Activated CD4-positive, alpha-beta memory T cell treated with anti-CD3 and anti-CD28 coated beads, Interleukin-2, amount 10 ng/mL, durations not matched to agents 7 days and 5 days (primary cell): ENCODE measurements around the gene CYSRT1. TPM values are rescaled to one million over a fixed set of nuclear protein-coding genes. Genes with fewer than 3 reads are reported as not detected.

Experiments used
- CTCF ChIA-PET: fragments of 350-600 bp; sonication (Branson Sonifier 250); formaldehyde crosslinking; loops from one replicate; lab custom pipeline; 2021; ENCODE audit warnings: antibody characterized with exemption, inconsistent platforms; lab: Charles Lee
- POLR2A ChIA-PET: fragments of 350-600 bp; sonication (Branson Sonifier 250); formaldehyde crosslinking; loops from one replicate; lab custom pipeline; 2021; ENCODE audit warnings: antibody characterized with exemption; lab: Charles Lee
- DNase-seq: peaks from one replicate; pipeline ENCODE4 v3.0.0-alpha.2; 2020
- H3K27ac Mint-ChIP-seq: one replicate; pipeline ENCODE4 v1.8.0; 2021; ENCODE audit warnings: mild to moderate bottlenecking, mixed read lengths
- H3K27me3 Mint-ChIP-seq: one replicate; pipeline ENCODE4 v1.8.0; 2021; ENCODE audit warnings: mixed read lengths
- H3K36me3 Mint-ChIP-seq: one replicate; pipeline ENCODE4 v1.8.0; 2021; ENCODE audit warnings: low read depth, mixed read lengths
- H3K4me1 Mint-ChIP-seq: one replicate; pipeline ENCODE4 v1.8.0; 2021; ENCODE audit warnings: mixed read lengths
- H3K4me3 Mint-ChIP-seq: one replicate; pipeline ENCODE4 v1.8.0; 2021; ENCODE audit warnings: mild to moderate bottlenecking, mixed read lengths
- H3K9me3 Mint-ChIP-seq: one replicate; pipeline ENCODE4 v1.8.0; 2021; ENCODE audit warnings: mixed read lengths
- total RNA-seq, 2 experiments: library from RNA; stranded (reverse); gene quantifications; one replicate each; pipeline ENCODE4 v1.2.3, GENCODE V29; 2021

Gene CYSRT1, protein sequence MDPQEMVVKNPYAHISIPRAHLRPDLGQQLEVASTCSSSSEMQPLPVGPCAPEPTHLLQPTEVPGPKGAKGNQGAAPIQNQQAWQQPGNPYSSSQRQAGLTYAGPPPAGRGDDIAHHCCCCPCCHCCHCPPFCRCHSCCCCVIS
- under 1 TPM; 0.86 to 0.93 TPM for total RNA-seq

DNA sequence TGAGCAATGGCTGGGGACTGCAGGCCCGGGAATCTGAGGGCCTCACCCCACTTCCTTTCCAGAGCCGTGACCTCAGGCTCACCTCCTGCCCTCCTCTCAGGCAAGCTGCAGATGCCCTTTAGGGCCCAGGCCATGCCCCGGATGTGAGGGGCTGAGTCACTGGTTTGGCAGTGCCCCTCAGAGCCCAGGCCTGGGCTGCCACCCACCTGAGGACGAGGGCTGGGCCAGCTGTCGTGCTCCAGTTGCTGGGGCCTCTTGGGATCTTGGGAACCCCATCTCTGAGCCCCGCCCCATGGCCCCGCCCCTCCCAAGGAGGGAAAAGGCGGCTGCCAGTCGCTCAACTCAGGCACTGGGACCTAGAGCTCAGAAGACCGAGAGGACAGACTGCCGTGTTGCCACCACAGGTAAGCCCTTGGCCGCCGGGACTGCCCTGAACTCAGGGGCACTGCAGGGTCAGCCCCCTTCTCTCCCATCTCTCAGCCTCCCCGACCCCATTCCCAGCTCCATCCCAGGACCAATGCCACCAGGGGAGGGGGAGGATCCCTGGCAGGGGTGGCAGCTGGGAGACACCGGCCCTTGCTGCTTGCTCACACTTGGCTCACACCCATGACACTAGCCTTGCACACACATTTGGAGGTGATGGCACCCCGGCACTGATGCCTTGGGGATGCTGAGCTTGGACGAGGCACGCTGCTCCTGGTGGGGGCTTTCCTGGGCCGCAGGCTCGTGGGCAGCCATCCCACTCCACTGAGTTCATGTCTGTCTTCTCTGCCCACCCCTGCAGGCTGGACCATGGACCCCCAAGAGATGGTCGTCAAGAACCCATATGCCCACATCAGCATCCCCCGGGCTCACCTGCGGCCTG lies at the start of gene CYSRT1:
Gene CYSRT1, plus strand, starts transcription at position 345 of the 865 bp plus-strand sequence. Its CDS starts 448 bp downstream, at position 793.
- DNase-seq: peak; percentile 69
- peak within 1 kb of the TSS; percentile 74 for H3K4me3 Mint-ChIP-seq
- no peaks in the 10 kb centered on the region for H3K9me3 Mint-ChIP-seq
- peaks cover 27% of the 10 kb centered on the region for H3K4me1 Mint-ChIP-seq
- H3K36me3 Mint-ChIP-seq: no peaks in the 10 kb centered on the region
- CTCF ChIA-PET: interaction anchor here (0.7 to 3.3 kb wide), 11 partner anchors 12 to 157 kb away, joined by 3 to 21 read pairs (median 3); partner anchors contain the start of genes MAN1B1, TMEM210 and TUBB4B
- POLR2A ChIA-PET: interaction anchor here (0.7 to 8.2 kb wide), 14 partner anchors 12 to 686 kb away, joined by 3 to 97 read pairs (median 6); partner anchors contain the start of genes ANAPC2, MAN1B1, NDOR1 and NELFB
- peak within 1 kb of the TSS; percentile 79 for H3K27ac Mint-ChIP-seq
- H3K27me3 Mint-ChIP-seq: no peaks in the 10 kb centered on the region

DNA sequence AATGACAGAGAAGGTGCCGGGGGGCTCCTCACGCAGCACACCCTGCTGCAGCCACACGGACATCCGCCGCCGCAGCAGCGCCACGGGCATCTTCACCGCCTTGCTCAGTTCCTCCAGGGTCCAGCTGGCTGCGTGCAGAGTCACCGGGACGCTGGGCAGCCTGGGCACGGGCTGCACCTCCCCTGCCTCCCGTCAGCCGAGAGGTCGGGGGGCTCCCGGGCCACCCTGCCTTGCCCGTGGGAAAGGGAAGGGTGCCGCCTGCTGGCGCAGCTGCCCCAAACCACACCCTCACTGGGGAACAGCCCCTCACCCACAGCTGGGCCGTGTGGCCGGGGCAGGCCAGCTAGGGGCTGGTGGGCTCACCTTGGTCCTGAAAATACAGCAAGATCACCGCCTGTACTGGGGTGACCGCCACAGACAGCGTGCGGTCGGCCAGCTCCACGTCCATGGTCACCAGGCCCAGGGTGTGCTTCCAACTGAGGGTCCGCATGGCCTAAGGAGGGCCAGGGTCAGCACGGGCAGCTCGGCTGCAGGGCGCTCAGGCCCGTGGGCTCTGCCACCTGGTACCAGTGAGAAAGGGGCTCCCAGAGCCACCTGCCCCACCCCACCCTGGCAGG lies 49.5 kb upstream of the CYSRT1 start:
- Mint-ChIP-seq H3K27me3 (peaks cover 23% of the 10 kb centered on the region), H3K36me3 (peaks cover 5% of the 10 kb centered on the region), H3K9me3 (no peaks in the 10 kb centered on the region), H3K4me3 (no peak overlapping the region), H3K4me1 (no peaks in the 10 kb centered on the region), H3K27ac (no peak overlapping the region)
- DNase-seq: peak; percentile 30
- ChIA-PET CTCF (no interaction called here), POLR2A (interaction anchor here (1.4 to 1.6 kb wide), 3 partner anchors 13 to 48 kb away, joined by 4 to 6 read pairs (median 5); partner anchors contain the start of genes ANAPC2 and SSNA1)

DNA sequence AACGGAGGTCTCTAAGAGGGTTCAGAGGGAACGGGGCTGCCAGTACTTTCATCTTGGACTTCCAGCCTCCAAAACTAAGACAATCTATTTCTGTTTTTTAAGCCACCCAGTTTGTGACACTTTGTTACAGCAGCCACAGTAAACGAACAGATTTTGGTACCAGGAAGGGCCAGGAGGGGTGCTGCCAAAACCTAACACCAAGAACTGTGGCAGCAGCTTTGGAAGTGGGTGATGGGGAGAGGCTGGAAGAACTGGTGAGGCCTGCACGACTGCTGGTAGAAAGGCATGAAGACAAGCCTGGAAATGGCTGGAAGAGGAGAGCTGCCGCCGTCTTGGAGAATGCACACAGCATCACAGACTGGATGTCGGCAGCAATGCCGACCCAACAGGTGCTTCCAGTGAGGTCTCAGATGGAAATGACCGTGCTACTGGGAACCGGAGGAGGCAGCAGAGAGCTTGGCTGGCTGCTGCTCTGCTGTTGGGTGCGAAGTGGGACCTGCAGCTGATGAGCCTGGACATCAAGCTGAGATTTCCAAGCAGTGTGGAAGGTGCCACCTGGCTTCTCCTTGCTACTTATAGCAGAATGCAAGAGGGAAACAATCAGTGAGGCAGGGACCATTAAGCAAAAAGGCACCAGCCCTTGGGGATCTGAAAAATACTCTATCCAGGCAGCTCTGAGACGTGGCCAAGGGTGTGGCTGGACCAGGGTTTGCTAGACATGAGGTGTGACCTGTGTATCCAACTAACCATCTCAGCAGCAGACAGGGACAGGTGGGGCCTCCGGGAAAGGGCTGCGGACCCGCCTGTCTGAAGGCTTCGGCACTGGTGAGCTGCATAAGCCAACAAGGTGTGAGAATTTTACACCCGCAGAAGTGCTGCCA lies 48.4 kb upstream of the CYSRT1 start:
- H3K27me3 Mint-ChIP-seq: peaks cover 14% of the 10 kb centered on the region
- no peak overlapping the region for H3K4me3 Mint-ChIP-seq
- H3K4me1 Mint-ChIP-seq: no peaks in the 10 kb centered on the region
- DNase-seq: peak; percentile 29
- H3K36me3 Mint-ChIP-seq: peaks cover 5% of the 10 kb centered on the region
- ChIA-PET CTCF (interaction anchor here (0.8 to 1.4 kb wide), 7 partner anchors 13 to 60 kb away, joined by 3 to 7 read pairs (median 4); partner anchors contain the start of genes RNF208, RNF224, SSNA1 and TPRN), POLR2A (interaction anchor here (0.8 to 1.4 kb wide), 5 partner anchors 10 to 341 kb away, joined by 3 to 6 read pairs (median 3); partner anchors contain the start of genes ANAPC2 and SSNA1)
- H3K9me3 Mint-ChIP-seq: no peaks in the 10 kb centered on the region
- H3K27ac Mint-ChIP-seq: no peak overlapping the region

DNA sequence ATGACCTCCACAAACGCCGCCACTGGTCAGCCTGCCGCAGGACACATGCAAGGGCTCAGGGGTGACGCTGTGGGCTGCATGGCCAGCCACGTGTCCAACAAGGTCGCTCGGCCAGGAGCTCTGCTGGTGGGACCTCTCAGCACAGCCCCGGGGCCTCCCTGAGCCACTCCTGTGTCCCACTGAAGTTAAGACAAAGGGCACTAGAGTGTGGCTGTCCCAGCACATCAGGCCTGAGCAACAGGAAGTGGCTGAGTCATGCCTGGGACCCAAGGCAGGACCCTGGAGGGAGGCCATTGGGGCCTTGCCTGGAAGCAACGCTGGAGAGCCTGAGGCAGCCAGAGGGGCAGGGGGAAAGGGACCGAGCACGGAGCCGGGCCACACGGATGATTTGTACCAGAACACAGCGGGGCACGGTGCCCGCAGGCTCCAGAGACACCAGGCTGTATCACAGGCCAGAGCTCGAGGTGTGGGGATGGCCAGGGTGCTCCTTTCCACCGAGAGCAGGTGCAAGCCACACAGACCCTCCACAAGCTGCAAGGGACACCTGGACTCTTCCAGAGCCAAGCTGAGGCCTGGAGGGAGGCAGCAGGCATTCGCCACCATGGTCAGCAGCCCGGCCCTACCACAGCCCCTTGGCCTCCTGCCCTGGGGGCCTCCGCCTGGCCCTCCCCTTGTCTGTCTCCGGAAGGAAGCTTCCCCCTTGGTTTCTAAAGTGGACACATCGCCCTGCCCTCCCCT lies 46.6 kb upstream of the CYSRT1 start:
- Mint-ChIP-seq H3K27ac (no peak overlapping the region), H3K36me3 (peaks cover 8% of the 10 kb centered on the region), H3K4me1 (no peaks in the 10 kb centered on the region), H3K27me3 (peaks cover 7% of the 10 kb centered on the region), H3K9me3 (no peaks in the 10 kb centered on the region), H3K4me3 (no peak overlapping the region)
- ChIA-PET CTCF (no interaction called here), POLR2A (interaction anchor here (0.7 kb wide), 1 partner anchor 29 kb away, joined by 3 read pairs; no protein-coding TSS in a partner anchor)
- DNase-seq: no peak

DNA sequence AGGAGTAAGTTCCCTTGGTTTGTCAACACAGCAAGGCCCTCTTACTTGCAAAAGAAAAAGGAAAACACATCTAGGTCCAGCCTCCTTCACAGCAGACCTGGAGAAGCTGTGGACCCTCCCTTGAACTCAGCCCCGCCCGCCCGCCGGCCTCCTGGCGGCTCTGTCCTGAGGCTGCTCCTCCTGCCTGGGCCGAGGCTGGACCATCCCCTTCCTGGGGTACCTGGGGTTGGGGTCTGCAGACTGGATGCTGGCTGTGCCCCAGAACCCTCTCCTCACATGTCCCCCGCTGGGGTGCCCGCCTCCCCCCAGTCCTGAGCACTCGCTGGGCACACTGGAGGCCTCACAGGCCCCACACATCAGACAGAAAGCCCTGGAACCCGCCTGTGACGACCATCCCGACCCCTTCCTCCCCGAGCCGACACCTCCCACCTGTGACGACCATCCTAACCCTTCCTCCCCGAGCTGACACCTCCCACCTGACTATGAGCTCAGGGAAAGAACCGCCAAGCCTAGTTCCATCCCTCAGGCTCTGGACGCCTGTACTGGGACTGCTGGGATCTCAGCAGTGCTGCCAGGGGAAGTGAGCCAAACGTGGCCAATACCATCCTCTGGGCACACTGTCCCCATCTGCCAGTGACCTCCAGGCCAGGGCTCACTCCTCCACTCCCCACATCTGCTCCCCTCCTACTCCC lies 45.9 kb upstream of the CYSRT1 start:
- peaks cover 1% of the 10 kb centered on the region for H3K27me3 Mint-ChIP-seq
- no peak overlapping the region for H3K27ac Mint-ChIP-seq
- peaks cover under 1% of the 10 kb centered on the region for H3K4me1 Mint-ChIP-seq
- H3K36me3 Mint-ChIP-seq: peaks cover 15% of the 10 kb centered on the region
- ChIA-PET POLR2A (interaction anchor here (0.7 kb wide), 1 partner anchor 28 kb away, joined by 3 read pairs; no protein-coding TSS in a partner anchor), CTCF (no interaction called here)
- no peaks in the 10 kb centered on the region for H3K9me3 Mint-ChIP-seq
- H3K4me3 Mint-ChIP-seq: no peak overlapping the region
- DNase-seq: no peak

DNA sequence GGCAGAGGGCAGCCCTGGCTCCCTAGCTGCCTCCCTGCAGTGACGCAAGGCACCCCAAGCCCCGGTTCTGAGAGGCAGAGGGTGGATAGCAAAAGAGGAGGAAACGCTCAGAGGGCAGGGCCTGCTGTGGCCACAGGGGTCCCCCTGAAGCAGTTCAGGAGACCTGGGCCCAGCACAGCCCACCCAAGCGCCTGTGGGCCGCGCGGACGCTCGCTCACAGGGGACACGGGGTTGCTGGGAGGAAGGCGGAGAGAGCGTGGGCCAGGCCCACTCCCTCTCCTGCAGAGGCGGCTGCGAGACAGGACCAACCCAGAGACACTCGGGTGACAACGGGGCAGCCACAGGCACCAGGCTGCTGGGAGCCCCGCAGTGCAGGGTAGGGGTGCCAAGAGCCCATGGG lies 45.2 kb upstream of the CYSRT1 start:
- Mint-ChIP-seq H3K4me1 (peaks cover 2% of the 10 kb centered on the region), H3K4me3 (no peak overlapping the region), H3K36me3 (peaks cover 21% of the 10 kb centered on the region), H3K27ac (no peak overlapping the region), H3K9me3 (no peaks in the 10 kb centered on the region), H3K27me3 (no peaks in the 10 kb centered on the region)
- POLR2A ChIA-PET: no interaction called here
- no peak for DNase-seq
- CTCF ChIA-PET: no interaction called here

DNA sequence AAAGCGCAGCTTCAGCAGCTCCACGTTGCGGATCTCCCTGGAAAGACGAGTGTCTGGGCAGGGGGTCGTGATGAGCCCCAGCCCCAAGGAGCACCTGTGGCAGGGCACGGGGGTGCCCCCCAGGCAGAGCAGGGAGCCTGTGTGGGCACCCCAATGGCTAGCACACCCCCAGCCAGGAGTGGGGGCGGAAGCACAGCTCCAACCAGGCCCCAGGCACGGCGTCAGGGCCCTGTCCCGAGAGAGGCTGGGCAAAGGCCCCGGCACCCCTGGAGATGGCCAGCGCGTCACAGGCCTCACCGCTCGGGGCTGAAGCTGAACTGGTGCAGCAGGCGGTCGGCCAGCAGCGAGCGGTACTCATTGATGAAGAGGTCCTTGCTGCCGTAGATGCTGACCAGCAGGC lies 44.5 kb upstream of the CYSRT1 start:
- CTCF ChIA-PET: interaction anchor here (0.5 kb wide), 1 partner anchor 62 kb away, joined by 3 read pairs; no protein-coding TSS in a partner anchor
- H3K27ac Mint-ChIP-seq: no peak overlapping the region
- no peaks in the 10 kb centered on the region for H3K9me3 Mint-ChIP-seq
- H3K36me3 Mint-ChIP-seq: peaks cover 21% of the 10 kb centered on the region
- no peak for DNase-seq
- H3K4me3 Mint-ChIP-seq: no peak overlapping the region
- no peaks in the 10 kb centered on the region for H3K27me3 Mint-ChIP-seq
- H3K4me1 Mint-ChIP-seq: peaks cover 2% of the 10 kb centered on the region
- POLR2A ChIA-PET: no interaction called here

DNA sequence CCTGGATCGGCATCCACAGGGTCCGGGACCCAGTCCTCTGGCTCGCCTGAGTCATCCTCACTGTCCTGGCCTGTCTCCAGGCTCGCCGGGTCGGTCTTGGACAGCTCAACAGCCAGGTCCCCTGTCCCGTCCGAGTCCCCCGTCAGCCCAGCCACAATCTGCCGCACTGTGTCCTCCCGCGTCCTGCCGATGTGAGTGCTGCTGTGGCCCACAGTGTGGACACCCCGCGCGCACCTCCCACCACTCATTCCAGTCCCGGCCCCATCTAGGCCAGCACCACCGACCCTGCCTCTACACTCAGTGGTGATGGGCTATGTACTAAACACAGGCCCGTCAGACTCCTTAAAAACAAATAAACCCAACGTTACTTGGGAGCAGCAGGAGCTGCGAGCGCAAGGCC lies 43.3 kb upstream of the CYSRT1 start:
- POLR2A ChIA-PET: no interaction called here
- H3K4me3 Mint-ChIP-seq: no peak overlapping the region
- H3K27ac Mint-ChIP-seq: no peak overlapping the region

DNA sequence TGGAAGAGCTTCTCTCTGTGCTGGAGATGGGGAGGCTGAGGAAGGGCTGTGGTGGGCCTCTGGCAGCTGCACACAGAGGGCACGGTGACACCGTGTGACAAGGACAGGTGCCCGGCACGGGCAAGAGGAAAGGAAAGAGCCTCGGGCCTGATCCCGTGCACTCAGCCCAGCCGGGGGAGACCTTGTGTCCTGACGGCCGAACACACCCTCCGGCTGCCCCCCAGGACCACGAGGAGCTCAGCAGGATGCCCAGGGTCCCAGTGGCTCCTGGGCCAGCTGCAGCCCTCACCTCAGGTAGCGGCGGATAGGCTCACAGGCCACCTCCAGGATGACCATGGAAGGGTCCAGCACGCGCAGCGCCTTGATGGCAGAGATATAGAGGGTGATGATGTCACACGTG lies 42.1 kb upstream of the CYSRT1 start:
- H3K4me3 Mint-ChIP-seq: no peak overlapping the region
- CTCF ChIA-PET: no interaction called here
- DNase-seq: no peak
- peaks cover 19% of the 10 kb centered on the region for H3K4me1 Mint-ChIP-seq
- H3K27ac Mint-ChIP-seq: no peak overlapping the region
- H3K9me3 Mint-ChIP-seq: no peaks in the 10 kb centered on the region
- no peaks in the 10 kb centered on the region for H3K27me3 Mint-ChIP-seq
- POLR2A ChIA-PET: interaction anchor here (0.8 to 1.1 kb wide), 2 partner anchors 11 to 18 kb away, joined by 3 to 4 read pairs; partner anchors contain the start of gene TPRN
- peaks cover 20% of the 10 kb centered on the region for H3K36me3 Mint-ChIP-seq

More for the DNA sequence above, 43.3 kb upstream of the CYSRT1 start:
- Mint-ChIP-seq H3K9me3 (no peaks in the 10 kb centered on the region), H3K36me3 (peaks cover 21% of the 10 kb centered on the region), H3K4me1 (peaks cover 7% of the 10 kb centered on the region), H3K27me3 (no peaks in the 10 kb centered on the region)
- no peak for DNase-seq
- CTCF ChIA-PET: no interaction called here

DNA sequence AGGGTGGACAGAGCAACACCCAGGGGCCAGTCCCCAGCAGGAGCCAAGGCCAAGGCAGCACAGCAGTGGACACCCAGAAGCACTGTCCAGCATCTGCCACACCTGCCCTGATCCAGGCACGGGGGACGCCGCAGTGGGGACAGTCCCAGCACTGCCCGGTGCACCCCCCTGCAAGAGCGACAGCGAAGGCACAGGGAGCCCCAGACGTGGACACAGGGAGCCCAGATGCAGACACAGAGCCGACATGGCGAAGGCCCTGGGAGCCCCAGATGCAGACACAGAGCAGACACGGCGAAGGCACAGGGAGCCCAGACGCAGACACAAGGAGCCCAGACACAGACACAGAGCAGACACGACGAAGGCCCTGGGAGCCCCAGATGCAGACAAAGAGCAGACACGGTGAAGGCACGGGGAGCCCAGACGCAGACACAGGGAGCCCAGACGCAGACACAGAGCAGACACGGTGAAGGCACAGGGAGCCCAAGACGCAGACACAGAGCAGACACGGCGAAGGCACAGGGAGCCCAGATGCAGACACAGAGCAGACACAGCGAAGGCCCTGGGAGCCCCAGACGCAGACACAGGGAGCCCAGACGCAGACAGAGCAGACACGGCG lies 40.9 kb upstream of the CYSRT1 start:
- CTCF ChIA-PET: no interaction called here
- H3K36me3 Mint-ChIP-seq: peaks cover 25% of the 10 kb centered on the region
- H3K27ac Mint-ChIP-seq: no peak overlapping the region
- POLR2A ChIA-PET: interaction anchor here (1.1 kb wide), 1 partner anchor 16 kb away, joined by 4 read pairs; the partner anchor contains the start of gene TPRN
- H3K9me3 Mint-ChIP-seq: no peaks in the 10 kb centered on the region
- DNase-seq: no peak
- H3K4me1 Mint-ChIP-seq: peaks cover 24% of the 10 kb centered on the region
- no peak overlapping the region for H3K4me3 Mint-ChIP-seq
- no peaks in the 10 kb centered on the region for H3K27me3 Mint-ChIP-seq
